Fibroblast of villous mesenchyme (primary cell): Measurements from ENCODE around the gene LMBR1. TPM values are rescaled to one million over a fixed set of nuclear protein-coding genes. Genes with fewer than 3 reads are reported as not detected.

Source experiments
- DNase-seq: peaks from one replicate; pipeline ENCODE4 v3.0.0-alpha.2; 2010; ENCODE audit warnings: low read depth
- H3K4me3 ChIP-seq: 2 replicates; pipeline ENCODE4 v1.5.1; 2011; ENCODE audit warnings: low read depth, mild to moderate bottlenecking, low read length
- total RNA-seq: library from RNA; depleted of rRNA; stranded (reverse); fragments of >200 nt; gene quantifications from 2 replicates; pipeline ENCODE4 v1.2.3, GENCODE V29; 2012
- TF ChIP-seq, protein P1 (sequence below): IDR thresholded peaks from 2 replicates; pipeline ENCODE4 v1.5.1; 2012; ENCODE audit warnings: low read depth, mild to moderate bottlenecking, low read length; ENCODE audit not compliant: insufficient read depth

The LMBR1 gene
- total RNA-seq, 1 donor, result 43.6 TPM

DNA sequence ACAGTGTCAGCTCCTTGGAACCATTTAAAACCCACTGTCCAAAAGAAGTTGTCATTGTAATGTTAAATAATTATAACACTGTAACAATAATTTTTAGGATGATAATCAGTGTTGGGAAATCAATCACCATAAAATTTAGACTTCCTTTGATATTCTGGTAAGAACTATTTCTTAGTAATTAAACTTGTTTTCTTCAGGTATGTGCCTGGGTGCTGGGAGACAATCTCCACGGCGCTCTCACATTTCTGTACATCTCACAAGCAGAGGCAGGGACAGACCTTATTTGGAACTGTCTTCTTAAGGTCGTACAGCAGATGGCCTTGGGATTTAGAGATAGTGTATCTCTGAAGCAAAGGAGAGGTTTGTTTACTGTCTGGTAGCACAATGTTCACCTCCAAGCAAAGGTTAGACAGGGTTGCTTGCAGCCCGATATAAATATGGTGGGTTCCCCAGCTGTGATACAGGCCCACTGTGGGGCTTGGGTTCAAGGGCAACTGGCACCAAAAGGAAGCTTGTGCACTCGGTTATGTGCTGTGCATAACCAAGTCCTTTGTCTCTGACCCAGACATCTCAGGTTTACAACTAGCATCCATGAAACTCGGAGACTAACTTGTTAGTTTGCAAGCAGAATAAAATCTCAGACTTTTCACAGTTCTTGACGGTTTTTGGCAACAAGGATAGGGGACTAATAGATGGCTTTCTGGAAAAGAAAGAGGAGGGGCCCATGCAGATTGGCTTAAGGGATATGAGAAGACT lies 126.9 kb downstream of the LMBR1 start:
- DNase-seq, result no peak
- TF ChIP-seq, protein P1, sequence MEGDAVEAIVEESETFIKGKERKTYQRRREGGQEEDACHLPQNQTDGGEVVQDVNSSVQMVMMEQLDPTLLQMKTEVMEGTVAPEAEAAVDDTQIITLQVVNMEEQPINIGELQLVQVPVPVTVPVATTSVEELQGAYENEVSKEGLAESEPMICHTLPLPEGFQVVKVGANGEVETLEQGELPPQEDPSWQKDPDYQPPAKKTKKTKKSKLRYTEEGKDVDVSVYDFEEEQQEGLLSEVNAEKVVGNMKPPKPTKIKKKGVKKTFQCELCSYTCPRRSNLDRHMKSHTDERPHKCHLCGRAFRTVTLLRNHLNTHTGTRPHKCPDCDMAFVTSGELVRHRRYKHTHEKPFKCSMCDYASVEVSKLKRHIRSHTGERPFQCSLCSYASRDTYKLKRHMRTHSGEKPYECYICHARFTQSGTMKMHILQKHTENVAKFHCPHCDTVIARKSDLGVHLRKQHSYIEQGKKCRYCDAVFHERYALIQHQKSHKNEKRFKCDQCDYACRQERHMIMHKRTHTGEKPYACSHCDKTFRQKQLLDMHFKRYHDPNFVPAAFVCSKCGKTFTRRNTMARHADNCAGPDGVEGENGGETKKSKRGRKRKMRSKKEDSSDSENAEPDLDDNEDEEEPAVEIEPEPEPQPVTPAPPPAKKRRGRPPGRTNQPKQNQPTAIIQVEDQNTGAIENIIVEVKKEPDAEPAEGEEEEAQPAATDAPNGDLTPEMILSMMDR, result no peak
- no peak overlapping the region for H3K4me3 ChIP-seq

DNA sequence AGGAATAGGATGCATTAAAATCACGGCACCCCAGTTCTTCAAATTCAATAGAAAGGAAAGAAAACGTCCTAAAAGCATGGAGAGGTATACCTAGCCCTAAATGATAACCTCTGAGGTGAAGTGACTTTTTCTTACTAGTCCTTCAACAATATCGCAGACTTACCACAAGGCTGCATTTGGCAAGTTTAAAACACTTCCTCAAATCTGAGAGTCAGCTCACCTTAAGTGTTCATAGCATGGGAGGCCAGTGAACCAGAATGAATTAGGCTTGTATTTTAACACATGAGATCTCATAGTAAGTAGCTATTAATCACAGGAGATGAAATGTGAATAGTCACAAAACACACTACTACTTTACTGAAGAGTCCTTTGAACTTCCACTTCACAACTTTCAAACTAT lies 128.2 kb downstream of the LMBR1 start:
- DNase-seq, result no peak
- no peak overlapping the region for H3K4me3 ChIP-seq
- TF ChIP-seq, protein P1, result no peak

DNA sequence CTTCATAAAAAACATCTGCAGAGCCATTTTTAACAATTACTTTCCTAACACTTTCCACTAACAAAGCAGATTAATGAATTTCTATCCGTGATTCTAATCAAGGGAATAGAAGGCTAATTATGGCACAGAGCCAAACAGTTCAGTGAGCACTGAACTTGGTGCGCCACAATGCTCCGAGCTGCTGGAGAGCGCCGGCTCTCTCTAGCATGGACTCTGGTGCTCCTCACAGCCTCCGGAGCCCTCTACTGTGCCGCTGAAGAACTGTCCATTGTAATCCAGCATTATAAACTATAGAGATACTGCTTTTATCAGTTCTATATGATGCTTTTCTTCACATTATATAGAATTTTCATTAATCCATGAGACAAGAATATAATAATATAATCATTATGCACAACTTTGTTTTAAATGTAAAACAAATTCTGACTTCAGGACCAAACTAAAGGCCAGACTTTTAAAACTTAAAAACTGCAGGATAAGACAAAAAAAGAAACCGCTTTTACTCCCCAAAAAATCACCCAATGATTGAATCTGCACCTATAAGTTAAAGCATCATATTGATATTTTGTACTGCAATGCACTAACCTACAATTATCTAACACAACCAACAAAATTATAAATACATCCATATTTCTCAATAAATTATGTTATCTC lies 128.8 kb downstream of the LMBR1 start:
- peak; percentile 77 for DNase-seq
- TF ChIP-seq, protein P1, result peak; percentile 86
- no peak overlapping the region for H3K4me3 ChIP-seq

DNA sequence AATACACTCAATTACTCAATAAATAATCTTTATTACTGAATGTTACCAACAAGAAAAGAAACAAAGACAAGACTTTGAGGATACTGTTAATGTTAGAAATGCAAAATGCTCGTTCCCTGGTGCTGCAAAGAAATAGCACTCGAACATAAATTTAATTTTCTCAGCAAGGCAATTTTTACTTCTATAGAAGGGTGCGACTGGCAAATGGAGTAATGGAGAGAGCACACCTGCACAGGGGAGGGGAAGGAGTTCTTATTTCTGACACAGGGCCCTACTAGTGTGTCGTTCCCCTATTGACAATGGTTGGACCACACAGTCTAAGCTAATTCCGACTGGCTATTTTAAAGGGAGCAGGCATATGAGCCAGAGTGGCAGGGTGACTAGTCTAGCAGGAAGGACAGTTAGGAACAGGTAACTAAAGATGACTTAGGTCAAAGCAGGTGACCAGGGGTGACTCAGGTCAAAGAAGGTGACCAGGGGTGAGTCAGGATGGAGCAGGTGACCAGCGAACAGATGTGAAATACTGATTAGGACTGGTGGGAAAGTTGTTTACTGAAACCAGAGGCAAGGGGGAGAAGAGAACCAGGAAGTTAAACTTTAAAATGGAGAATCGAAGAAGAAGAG lies 133.3 kb downstream of the LMBR1 start:
- TF ChIP-seq, protein P1, result no peak
- no peak overlapping the region for H3K4me3 ChIP-seq
- DNase-seq, result no peak

DNA sequence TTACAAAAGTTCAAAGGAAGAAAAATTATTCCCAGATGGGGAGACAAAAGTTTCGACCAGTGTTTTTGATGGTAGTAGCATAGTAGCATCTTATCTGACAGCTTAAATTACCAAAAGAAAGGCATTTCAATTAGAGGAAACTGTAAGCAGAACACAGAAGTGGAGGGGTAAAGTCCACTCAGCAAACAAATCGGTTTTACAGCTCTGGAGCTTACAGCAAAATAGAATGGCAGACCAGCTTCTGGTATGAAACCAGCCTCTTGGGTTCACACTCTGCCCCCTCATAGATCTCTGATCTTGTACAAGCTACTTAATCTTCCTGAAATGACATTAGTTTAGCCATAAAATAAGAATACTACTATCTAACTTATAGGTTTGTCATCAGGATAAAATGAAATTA lies 133.8 kb downstream of the LMBR1 start:
- TF ChIP-seq, protein P1, result no peak
- DNase-seq, result no peak

DNA sequence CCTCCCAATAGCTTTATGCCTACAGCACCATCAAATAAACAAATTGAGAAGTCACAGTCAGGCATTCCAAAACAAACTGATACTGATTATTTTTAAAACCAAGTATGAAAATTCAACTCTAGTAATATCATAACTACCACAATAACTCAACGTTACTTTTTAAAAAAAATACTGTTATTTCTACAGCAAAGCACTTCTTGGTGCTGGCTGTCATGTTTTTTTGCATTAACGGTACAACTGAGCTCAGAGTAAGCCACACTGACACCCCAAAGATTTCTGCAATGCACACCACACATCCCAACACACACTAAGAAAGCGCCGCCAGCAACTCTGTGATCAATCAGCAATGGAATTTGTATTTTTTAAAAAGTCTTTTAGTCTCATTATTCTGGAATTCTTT lies 138.8 kb downstream of the LMBR1 start:
- no peak for DNase-seq
- TF ChIP-seq, protein P1, result no peak

More for the DNA sequence above, 133.8 kb downstream of the LMBR1 start:
- no peak overlapping the region for H3K4me3 ChIP-seq

More for the DNA sequence above, 138.8 kb downstream of the LMBR1 start:
- H3K4me3 ChIP-seq, result no peak overlapping the region
